ENCODE results near the gene HEATR5A.
"Not testable (repeated sequence)": the region's sequence is repeated elsewhere in the genome, so short reads cannot be mapped to it uniquely, and the experiment has no call there.

HEATR5A gene

DNA sequence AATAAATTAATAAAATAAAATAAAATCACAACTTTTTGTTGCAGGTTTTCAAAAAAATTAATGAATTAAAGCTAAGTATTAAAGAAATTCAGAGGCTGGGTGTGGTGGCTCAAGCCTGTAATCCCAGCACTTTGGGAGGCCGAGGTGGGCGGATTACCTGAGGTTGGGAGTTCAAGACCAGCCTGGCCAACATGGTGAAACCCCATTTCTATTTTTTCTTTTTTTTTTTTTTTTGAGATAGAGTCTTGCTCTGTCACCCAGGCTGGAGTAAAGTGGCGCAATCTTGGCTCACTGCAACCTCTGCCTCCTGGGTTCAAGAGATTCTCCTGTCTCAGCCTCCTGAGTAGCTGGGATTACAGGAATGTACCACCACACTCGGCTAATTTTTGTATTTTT, 161.3 kb downstream of the HEATR5A start:
- not testable (repeated sequence) for DNase-seq (ENCODE audit: low read depth in 2 of 3, low spot score in 1 of 3)

- no peak for DNase-seq (ENCODE audit: low read depth in 2 of 3, low spot score in 1 of 3)
These were observed 161.8 kb downstream of the HEATR5A start for GRCh38 chr14:31258427-31259039.

DNA sequence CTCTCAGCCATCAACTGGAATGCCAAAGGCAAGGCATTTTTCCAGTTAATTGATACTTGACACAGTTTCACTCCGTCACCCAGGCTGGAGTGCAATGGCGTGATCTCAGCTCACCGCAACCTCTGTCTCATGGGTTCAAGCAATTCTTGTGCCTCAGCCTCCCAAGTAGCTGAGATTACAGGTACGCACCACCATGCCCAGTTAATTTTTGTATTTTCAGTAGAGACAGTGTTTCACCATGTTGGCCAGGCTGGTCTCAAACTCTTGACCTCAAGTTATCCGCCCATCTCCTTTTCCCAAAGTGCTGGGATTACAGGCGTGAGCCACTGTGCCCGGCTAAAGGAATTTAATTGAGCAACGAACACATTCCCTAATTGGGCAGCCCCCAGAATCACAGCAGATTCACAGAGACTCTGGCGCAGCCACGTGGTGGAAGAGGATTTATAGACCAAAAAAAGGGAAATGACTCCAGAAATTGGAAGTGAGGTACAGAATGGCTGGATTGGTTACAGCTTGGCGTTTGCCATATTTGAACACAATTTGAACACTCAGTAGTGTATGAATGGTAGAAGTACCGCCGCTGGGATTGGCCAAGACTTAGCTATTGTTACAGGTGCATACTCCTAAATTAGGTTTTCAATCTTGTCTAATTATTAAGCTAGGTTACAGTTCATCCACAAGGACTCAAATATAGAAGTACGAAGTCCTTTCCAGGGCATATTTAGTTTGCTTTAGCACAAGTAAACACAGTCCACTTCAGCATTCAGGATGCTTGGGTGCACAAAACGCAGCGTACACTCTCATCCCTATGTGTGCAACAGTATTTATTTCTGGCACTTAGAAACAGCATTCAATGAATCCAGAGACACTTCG, 162.6 kb downstream of the HEATR5A start:
- DNase-seq (ENCODE audit: low read depth in 2 of 3, low spot score in 1 of 3): not testable (repeated sequence)

- no peak for DNase-seq (ENCODE audit: low read depth in 2 of 3, low spot score in 1 of 3)
These were observed 163.2 kb downstream of the HEATR5A start for GRCh38 chr14:31257244-31257553.

DNA sequence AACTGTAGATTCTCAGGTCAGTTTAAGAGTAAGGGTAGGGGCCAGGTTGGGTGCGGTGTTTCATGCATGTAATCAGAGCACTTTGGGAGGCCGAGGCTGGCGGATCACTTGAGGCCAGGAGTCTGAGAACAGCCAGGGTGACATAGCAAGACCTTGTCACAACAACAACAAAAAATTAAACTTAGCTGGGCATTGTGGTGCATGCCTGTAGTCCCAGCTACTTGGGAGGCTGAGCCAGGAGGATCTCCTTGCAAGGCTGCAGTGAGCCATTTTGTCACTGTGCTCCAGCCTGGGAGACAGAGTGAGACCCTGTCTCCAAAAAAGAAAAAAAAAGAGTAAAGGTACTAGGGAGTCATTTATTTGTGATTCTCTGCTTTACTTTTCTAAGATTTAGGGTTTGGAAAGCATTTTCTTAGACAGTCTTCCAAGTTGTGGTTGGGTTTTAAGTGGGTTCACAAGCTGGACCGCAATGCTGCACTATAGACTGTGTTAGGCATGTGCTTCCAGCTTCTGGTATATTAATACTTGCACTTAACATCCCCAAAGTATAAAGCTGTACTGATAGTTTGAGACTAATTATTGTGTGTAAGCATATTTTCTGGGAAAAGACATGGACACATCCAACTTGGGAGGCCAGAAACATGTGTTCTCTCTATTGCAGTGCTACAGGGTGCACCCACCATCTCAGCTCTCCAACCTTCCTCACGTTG, 163.7 kb downstream of the HEATR5A start:
- DNase-seq (ENCODE audit: low read depth in 2 of 3, low spot score in 1 of 3): no peak

GRCh38 chr14:31255918-31256317, 164.4 kb downstream of the HEATR5A start:
- DNase-seq (ENCODE audit: low read depth in 2 of 3, low spot score in 1 of 3): not testable (repeated sequence)

- no peak for DNase-seq (ENCODE audit: low read depth in 2 of 3, low spot score in 1 of 3)
These were observed 165.1 kb downstream of the HEATR5A start for GRCh38 chr14:31255286-31255685.

- no peak for DNase-seq (ENCODE audit: low read depth in 2 of 3, low spot score in 1 of 3)
These were observed 166.4 kb downstream of the HEATR5A start for GRCh38 chr14:31253746-31254471.

GRCh38 chr14:31252865-31253264, 167.5 kb downstream of the HEATR5A start:
- DNase-seq (ENCODE audit: low read depth in 2 of 3, low spot score in 1 of 3): no peak

DNA sequence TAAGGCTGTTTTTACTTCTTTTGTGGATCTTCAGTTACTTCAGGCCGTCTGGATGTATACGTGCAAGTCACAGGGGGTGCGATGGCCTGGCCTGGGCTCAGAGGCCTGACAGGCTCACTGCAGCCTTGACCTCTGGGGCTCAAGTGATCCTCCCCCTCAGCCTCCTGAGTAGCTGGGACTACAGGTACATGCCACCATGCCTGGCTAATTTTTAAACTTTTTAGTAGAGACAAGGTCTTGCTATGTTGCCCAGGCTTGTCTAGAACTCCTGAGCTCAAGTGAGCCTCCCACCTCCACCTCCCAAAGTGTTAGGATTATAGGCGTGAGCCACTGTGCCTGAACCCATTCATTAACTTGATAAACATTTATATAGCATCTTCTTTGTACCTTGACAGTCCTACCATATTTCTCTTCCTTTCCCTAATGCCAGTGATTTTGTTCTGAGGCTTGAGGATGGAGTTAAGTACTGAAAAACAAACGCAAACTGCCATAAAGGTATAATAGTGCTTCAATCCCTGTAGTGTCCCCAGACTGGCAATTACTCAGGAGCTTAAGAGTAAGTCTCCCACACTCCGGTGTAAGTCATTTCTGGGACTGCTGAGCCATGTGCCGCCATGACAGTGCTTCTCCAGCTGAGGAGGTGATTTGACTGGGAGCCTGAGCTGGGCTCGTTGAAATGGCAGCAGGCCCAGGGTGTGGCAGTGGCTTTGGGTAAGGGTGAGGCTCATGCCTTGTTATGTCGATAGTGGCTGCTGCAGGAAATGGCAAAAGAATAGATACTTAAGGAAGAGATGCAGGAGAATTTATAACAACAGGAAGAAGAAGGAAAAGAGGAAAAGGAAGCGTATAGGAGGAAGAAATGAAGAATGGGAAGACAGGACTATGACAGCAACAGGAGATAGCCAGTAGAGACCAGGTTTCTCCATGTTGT, 169.1 kb downstream of the HEATR5A start:
- DNase-seq (ENCODE audit: low read depth in 2 of 3, low spot score in 1 of 3): no peak

- no peak for DNase-seq (ENCODE audit: low read depth in 2 of 3, low spot score in 1 of 3)
These were observed 175.7 kb downstream of the HEATR5A start for GRCh38 chr14:31244626-31245025.

DNA sequence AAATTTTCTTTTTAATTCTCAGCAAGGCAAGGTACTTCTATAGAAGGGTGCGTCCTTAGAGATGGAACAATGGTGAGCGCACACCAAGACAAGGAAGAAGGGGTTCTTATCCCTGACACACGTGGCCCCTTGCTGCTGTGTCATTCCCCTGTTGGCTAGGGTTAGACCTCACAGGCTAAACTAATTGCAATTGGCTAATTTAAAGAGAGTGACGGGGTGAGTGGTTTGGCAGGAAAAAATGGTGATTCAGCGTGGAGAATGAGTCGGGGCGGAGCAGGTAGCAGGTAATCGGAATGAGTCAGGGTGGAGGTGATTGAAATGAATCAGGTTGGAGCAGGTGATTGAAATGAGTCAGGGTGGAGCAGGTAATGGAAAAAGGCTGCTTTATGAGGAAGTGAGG, 176.5 kb downstream of the HEATR5A start:
- DNase-seq (ENCODE audit: low read depth in 2 of 3, low spot score in 1 of 3): peak; percentile 5 to 41 (median 18)

DNA sequence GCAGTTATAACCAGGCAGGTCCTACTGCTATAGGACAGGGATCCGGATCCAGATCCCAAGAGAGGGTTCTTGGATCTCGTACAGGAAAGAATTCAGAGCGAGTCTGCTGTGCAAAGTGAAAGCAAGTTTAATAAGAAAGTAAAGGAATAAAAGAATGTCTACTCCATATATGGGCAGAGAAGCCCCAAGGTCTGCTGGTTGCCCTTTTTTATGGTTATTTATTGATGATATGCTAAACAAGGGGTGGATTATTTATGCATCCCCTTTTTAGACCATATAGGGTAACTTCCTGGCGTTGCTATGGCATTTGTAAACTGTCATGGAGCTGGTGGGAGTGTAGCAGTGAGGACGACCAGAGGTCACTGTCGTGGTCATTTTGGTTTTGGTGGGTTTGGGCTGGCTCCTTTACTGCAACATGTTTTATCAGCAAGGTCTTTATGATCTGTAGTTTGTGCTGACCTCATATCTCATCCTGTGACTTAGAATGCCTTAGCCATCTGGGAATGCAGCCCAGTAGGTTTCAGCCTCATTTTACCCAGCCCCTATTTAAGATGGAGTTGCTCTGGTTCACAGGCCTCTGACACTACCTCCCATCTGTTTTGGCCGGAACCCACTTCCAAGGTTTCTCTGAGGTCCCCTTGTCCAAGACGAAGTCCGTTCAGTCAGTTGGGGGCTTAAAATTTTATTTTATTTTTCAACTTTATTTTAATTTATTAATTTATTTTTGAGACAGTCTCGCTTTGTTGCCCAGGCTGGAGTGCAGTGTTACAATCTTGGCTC, 178.0 kb downstream of the HEATR5A start:
- not testable (repeated sequence) for DNase-seq (ENCODE audit: low read depth in 2 of 3, low spot score in 1 of 3)
